HG03095 (cell line): ENCODE results near the gene EPB41L3.
"Not testable (repeated sequence)": the region's sequence is repeated elsewhere in the genome, so short reads cannot be mapped to it uniquely, and the experiment has no call there.

ENCODE experiments used
- ATAC-seq: cut with Tn5 transposase; IDR thresholded peaks from one replicate; pipeline ENCODE4 v1.9.1; 2021; ENCODE audit warnings: moderate library complexity; ENCODE audit not compliant: unreplicated experiment

Gene EPB41L3

DNA sequence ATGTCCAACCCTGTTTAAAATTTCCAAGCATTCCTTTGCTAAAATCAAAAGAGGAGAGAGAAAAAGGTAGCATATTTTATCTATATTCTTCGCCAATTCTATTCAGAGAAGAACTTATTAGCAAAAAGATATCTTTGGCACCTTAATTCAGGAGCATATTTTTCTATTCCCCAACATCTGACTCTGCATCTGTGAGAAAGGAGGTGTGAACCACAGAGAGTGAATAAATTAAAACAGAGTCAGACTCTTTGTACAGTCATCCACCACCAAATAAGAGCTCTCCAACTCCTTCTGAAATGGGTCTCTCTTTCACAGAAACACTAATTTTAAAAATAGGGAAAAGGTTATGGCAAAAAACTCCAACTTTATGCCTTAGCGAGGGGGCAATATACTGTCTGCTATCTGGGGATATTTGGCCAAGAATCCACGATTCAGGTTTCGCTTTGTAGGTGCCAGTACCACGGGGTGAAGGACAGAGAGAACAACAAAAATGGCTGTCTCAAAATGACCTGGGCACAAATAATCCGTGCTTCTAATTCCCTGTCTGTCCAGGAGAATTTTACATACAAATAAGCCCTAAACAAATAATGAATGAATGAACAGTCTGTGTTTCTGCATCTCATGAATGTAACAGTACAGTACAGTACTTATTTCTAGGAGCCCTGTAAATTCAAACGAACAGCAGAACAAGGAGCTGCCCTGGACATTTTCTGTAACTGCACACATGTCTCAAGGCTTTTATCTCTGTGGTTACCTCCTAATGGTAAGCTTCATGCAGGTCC is 43.4 kb downstream of the EPB41L3 start:
- ATAC-seq, result no peak

DNA sequence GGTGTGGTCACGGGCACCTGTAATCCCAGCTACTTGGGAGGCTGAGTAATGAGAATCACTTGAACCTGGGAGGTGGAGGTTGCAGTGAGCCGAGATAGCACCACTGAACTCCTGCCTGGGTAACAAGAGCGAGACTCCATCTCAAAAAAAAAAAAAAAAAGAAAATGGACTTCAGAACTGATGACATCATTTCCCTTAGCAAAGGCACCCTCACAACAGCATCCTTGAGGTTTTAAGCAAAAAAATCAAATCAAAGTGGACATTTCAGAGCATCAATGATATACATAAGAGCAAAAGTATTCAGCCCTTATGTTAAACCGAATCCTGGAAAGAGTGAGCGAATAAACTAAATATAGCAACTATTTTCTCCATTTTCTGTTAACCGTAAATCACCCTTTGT is 45.3 kb downstream of the EPB41L3 start:
- no peak for ATAC-seq

DNA sequence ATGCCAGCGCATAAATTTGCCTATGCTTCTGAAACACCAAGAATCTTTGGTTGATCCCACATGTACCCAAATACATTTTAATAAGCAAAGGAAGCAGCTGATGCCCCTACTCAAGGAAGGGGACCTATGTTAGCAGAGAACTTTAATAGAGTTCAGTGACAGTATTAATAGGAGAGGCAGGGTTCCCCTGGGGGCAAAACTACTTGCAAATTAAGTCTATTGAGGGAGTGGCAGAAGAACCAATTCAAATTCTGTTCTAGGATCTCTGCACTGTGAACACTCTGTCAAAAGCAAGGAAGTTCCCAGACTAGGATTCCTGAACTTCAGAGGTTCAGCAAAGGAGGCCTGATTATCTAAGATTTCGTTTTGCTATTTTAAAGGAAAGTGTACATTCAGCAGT is 47.5 kb downstream of the EPB41L3 start:
- ATAC-seq, result no peak

DNA sequence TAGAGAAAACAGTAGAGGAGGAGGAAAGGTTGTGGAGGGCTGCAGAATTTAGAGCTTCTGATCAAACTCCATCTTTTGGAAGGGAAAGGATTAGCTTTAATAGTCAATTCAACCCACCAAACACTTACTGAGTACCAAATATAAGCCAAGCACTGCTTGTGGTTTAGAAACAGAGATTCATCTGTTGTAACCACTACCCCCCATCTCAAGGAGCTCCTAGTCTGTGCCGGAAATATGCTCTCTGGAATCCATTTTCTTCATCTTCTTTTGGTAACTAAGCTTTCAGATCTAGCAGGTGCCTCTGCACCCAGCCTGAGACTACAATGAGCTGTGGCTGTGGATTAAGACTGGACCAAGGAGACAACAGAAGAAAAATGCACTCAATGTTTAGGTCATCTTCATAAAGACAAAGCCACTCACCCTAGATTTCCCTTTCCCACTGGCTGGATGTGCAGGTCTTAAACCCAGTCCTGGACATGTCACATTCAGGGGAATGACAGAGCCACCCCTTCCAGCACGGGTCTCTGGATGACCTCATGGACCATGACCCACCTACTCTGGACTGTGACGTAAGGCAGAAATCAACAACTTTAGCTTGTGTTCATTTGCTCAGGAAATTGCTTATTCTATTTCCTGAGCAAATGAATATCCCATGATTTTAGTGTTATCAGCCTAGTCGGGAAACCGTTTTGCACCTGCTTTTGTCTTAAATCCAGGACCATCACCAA is 52.9 kb downstream of the EPB41L3 start:
- no peak for ATAC-seq

DNA sequence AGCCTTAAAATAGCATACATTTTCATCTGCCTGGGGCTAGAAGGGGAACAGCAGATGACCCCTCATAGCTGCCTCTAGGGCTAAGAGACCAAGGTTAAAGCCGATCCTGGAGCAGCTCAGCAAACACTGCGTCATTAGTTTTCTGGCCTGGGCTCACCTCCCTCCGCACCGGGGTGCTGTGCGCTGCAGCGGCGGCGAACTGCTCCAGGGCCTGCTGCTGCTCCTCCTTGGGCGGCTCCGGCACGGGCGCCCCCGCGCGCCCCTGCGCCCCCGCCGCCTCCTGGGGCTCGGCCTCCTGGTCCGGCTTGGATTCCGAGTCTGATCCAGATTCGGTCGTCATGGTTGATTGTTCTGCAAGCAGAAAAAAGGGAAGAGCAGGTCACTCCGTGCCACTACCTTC is 55.0 kb downstream of the EPB41L3 start:
- no peak for ATAC-seq

DNA sequence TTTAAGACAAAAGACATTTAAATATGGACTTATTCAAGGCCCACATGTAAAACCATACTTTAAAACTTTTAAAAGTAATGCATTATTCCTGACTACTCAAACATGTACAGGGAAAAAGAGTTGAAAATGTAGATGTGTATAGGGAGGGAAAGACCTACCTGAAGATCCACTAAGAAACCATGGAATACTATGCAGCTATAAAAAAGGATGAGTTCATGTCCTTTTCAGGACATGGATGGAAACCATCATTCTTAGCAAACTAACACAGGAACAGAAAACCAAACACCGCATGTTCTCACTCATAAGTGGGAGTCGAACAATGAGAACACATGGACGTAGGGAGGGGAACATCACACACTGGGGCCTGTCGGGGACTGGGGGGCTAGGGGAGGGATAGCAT is 55.8 kb downstream of the EPB41L3 start:
- not testable (repeated sequence) for ATAC-seq

DNA sequence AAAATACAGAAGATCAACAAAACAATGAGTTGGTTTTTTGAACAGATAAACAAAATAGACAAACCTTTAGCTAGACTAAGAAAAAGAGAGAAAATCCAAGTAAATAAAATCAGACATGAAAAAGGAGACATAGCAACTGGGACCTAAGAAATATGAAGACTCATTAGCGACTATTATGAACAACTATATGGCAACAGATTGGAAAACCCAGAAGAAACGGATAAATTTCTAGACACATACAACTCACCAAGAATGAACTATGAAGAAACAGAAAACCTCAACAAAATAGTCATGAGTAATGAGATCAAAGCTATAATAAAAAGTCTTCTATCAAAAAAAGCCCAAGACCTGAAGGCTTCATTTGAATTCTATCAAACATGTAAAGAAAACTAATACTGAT is 59.3 kb downstream of the EPB41L3 start:
- no peak for ATAC-seq

DNA sequence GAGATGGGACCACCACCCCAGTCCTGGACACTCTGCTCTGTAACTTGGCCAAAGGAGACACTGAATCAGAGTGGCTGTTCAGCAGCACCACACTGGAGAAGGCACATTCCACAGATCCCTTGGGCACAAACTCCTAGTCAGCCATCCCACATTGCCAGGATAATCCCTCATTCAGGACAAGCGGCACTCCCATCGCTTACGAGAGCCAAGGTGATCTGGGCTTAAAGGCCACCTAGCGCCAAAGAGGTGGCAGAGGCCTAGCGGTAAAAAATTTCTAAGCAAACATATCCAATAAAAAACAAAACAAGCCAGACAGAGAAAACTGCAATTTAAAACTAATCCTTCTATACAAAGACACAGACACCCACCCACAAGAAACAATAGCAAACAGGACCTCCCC is 62.2 kb downstream of the EPB41L3 start:
- no peak for ATAC-seq

DNA sequence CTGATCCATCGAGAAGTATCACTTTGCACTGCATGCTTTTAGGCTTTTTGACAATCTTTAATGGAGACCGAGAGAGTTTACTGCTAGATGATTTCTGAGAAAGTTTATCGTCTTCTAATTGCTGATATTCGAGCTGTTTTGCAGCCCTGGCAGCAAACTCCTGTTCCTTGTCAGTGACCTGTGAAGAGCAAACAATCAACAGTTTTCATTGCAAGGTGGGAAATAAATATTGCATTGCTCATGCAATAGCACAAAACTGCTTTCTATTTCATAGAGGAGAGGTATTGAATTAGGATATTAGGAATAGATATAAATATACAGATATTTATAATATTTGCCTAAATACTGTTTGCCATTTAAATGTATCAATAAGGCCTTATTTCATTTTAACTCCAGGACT is 65.5 kb downstream of the EPB41L3 start:
- ATAC-seq, result no peak

DNA sequence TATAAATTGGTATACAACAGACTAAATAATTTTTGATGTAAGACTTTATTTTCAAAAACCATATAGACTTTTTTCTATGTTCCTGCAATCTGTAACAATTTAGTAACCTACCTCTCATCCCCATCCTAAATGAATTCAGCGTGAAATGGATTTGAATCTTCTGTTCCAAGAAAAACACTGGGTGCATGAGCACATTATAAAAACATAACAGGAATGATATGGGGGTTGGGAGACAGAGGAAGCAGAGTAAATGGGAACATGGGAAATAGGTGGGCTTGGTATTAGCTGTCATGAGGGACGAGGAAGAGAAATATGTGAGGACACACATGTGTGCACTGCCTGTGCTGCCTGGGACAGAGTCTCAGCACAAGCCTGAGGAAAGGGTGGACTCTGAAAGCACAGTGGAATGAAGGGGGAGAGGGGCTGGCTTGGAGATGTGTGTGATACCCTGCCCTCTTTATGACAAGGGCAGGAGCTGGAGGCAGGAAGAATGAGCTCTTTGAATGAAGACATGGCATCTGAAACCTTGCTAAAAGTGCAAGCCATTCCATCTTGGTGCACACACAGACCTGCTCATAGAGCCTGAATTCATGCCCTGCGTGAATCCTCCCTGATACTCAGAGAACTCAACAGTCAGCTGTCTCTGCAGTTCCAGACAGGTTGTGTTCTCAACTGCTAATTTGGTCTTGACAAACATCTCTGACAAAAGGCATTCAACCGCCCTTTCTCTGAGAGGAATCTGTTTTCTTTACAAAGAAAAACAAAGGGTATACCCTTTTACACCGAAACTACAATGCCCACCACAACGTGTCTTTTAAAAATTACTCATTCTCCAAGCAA is 66.6 kb downstream of the EPB41L3 start:
- ATAC-seq, result no peak

DNA sequence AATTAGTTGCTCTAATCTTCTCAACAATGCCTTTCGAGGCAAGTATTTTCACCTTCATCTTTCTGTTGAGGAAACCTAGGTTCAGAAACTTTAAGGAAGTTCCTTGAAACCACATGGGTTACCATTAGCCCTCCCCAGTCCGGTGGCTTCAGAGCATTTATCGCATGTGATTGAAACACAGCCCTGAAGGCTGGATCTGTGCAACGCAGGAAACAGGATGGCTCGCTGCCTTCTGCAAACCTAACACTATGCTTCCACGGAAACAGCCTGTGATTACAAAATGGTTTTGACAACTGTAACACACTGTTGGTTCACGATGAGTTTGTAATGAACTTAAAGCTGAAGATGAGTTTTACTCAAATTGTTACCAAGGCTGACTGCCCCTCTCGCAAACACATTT is 68.5 kb downstream of the EPB41L3 start:
- no peak for ATAC-seq

DNA sequence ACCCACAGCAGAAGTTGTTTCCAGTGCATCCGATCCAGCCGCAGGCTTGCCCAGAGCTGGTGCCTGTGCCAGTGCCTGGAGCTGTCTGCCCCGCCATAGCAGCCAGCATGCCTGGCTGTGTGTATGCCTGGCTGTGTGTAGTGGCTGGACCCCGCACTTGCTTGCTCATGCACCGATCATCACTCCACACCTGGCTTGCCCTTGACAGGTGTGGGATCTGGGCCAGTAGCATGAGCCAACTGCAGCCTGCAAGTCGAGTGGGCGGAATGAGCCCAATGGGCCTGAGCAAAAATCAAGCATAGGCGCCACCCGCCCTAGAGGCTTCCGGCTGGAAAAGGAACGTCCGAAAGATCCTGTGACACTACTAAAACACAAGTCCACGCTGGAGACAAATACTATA is 74.5 kb downstream of the EPB41L3 start:
- ATAC-seq, result no peak

DNA sequence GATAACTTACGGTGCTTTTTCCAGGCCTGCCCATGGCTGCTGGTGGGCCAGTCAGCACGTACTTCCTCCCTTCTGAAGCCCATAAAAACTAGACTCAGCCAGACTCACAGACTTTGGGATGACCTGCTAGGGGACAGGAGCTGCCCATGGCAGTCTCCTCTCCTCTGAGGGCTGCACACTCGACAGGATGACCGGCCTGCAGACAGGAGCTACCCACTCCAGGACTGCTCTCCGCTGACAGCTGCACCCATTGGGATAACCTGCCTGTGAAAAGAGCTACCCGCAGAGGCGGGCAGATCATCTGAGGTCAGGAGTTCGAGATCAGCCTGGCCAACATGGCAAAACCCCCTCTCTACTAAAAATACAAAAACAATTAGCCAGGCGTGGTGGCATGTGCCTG is 75.4 kb downstream of the EPB41L3 start:
- no peak for ATAC-seq

DNA sequence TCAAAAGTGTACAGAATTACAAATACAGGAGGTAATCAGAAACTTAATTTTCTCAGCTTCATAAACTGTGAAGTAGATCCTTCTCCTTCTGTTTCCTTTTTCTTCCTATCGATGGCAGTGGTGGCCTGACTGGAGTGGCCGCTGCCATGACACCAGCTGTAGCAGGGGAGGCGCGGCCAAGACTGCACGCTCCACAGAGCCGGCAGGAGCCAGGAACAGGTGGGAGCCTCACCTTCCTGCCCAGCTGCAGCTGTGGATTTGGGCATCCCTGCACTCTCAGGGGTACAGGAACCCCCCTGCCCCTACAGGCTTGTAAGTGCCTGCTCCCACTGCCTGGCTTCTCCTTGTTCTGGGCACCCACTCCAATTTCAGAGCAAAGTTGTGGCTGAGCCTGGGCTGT is 76.1 kb downstream of the EPB41L3 start:
- ATAC-seq, result no peak

DNA sequence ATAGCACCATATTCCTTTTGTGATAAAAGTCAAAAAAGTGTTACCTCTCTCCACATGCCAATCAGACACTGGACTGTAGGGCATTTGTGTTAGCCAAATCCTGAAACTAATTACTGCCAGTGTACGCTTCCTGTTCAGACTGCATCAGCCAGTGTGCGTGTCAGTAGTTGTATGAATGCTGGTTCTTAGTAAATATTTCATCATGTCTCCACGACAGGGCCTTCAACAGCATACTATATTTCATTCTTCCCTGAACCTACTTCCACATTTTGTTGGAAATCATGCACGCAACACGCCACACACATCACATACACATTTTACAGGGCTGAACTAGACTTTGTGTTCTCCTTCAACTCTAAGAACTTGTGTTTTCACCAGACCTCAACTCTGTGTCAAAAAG is 77.5 kb downstream of the EPB41L3 start:
- no peak for ATAC-seq

DNA sequence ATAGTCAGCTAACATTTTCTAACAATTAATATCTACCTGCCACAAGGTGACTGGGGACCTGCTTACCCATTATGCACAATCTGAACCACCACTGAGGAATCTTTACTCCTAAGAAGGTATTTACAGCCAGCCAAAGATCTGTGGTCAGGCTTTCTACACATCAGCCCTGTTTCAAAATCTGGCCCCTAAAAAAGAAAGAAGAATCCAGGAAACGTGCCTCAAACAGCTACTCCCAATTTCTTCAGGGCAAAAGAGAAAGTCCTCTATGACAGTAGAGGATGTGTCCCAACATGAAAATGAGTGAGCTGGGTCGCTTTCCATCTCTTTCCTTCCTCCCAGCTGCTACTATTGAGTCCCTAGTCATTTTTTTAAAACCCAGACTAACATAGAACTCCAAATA is 79.5 kb downstream of the EPB41L3 start:
- no peak for ATAC-seq

DNA sequence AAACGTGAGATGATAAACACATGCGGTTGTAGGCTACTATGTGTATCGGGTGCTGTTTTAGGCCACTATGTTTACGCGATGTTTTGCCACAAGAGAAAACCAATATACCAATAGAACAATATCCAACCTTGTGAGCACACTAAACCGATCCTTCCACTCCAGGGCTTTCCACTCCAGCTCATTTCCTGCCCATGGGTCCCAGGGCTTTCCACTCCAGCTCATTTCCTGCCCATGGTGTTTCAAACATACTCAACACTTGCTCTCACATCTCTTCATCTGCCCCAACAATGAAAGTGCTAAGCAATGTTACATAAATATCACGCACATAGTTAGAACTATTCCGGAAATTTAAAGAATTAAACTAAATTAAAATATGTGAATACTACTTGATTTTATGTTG is 80.0 kb downstream of the EPB41L3 start:
- ATAC-seq, result no peak

DNA sequence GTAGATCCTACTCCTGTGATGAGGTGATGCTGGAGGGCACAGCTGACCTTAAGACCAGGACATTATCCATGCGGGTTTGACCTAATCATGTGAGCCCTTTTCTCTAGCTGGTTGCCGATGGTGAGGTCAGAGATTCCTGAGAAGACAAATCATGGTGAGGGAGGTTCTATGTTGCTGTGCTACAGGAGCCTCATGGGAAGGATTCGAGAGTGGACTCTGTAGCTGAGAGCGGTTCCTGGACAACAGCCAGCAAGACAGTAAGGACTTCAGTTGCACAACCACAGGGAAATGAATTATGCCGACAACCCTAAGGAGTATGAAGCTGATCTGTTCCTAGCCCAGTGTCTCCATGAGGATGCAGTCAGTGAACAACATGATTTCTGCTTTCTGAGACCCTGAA is 80.4 kb downstream of the EPB41L3 start:
- ATAC-seq, result no peak

DNA sequence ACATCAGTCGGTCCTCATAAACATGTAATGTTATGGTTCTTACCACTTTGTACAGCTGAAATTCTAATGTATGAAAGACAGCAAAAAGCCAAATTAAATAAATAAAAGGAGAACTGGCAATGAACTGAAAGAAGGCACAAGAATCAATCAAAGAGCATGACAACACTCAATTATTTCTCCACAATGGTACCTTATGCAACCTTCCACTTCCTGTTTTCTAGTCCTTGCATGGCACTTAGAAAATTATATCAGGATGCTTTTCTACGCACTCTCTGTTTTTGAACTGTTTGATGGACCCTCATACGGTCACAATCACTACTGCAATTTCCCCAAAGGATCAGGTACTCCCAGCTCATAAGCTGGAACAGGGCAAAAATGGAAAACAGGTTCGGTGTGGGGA is 81.6 kb downstream of the EPB41L3 start:
- ATAC-seq, result no peak

DNA sequence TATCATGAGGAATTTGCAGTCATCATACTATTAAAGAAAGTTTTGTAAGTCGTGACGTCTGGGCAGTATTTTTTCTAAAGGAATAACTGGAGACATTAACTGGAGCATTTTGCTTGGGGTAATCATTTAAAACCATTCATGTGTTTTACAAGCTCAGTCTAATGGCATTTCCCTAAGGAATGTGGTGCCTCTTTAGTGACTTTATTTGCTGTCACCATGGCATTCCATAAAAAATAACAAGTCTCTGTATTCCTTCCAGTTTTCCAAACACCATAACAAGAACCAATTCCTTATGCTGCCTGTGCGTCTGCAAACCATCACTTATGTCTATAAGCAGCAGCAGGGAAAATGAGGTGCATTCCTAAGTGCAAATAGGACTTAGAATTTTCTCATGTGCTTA is 82.8 kb downstream of the EPB41L3 start:
- ATAC-seq, result no peak

DNA sequence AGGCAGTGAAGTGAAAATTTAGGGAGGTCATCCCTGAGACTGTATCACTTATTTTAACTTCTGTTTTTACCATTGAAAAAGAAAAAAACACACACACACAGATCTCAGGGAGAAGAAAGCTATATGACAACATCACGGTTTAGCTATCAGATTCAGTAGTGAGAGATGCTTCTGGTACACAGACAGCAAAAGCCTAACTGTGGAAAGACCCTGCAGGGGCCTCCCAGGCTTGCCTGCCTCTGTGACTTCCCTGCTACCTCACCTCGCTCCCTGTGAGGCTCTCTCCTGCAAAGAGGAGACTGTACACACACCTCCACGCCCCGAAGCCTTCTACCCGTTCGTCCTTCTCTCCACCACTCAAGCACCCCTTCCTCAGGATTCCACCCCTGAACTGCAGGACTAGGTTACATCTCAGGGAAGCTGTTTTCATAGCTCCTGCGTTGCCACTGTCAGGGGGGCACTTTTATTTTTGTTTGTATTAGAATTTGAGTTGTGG is 86.3 kb downstream of the EPB41L3 start:
- ATAC-seq, result no peak
